Hepatic stellate cell (primary cell): Measurements from ENCODE around the gene TTC23.
"Not testable (repeated sequence)": the region's sequence is repeated elsewhere in the genome, so short reads cannot be mapped to it uniquely, and the experiment has no call there.

ENCODE experiments used
- DNase-seq: peaks from one replicate; pipeline ENCODE4 v3.0.0; 2011; ENCODE audit warnings: low spot score

Gene TTC23

GRCh38 chr15:99192181-99192580, 57.2 kb downstream of the TTC23 start:
- DNase-seq: not testable (repeated sequence)

GRCh38 chr15:99187936-99188335, 61.4 kb downstream of the TTC23 start:
- DNase-seq: no peak

- DNase-seq: no peak
These were observed 63.8 kb downstream of the TTC23 start for GRCh38 chr15:99185414-99186130.

GRCh38 chr15:99182791-99183190, 66.6 kb downstream of the TTC23 start:
- no peak for DNase-seq

GRCh38 chr15:99181545-99181971, 67.8 kb downstream of the TTC23 start:
- DNase-seq: no peak

GRCh38 chr15:99180964-99181306, 68.4 kb downstream of the TTC23 start:
- no peak for DNase-seq

- no peak for DNase-seq
These were observed 69.1 kb downstream of the TTC23 start for GRCh38 chr15:99180086-99180963.

GRCh38 chr15:99177679-99178078, 71.7 kb downstream of the TTC23 start:
- DNase-seq: no peak

GRCh38 chr15:99176757-99177156, 72.6 kb downstream of the TTC23 start:
- DNase-seq: no peak

GRCh38 chr15:99174567-99175395, 74.6 kb downstream of the TTC23 start:
- DNase-seq: no peak

GRCh38 chr15:99172989-99173388, 76.4 kb downstream of the TTC23 start:
- DNase-seq: no peak

- no peak for DNase-seq
These were observed 77.2 kb downstream of the TTC23 start for GRCh38 chr15:99172171-99172570.

- no peak for DNase-seq
These were observed 78.8 kb downstream of the TTC23 start for GRCh38 chr15:99170476-99171065.

GRCh38 chr15:99169769-99170311, 79.5 kb downstream of the TTC23 start:
- DNase-seq: peak; percentile 84

- DNase-seq: no peak
These were observed 80.5 kb downstream of the TTC23 start for GRCh38 chr15:99168601-99169580.

GRCh38 chr15:99167640-99168039, 81.7 kb downstream of the TTC23 start:
- no peak for DNase-seq

GRCh38 chr15:99167201-99167600, 82.2 kb downstream of the TTC23 start:
- no peak for DNase-seq

GRCh38 chr15:99165956-99166689, 83.3 kb downstream of the TTC23 start:
- DNase-seq: no peak

- DNase-seq: no peak
These were observed 84.2 kb downstream of the TTC23 start for GRCh38 chr15:99165020-99165790.
